K562 (cell line): ENCODE data around the gene GPATCH2L.

Experiments
- CBX2 ChIP-seq: fragments of 200-600 bp; sonication (generic); IDR thresholded peaks from one replicate; pipeline ENCODE4 v1.6.1; 2012; ENCODE audit warnings: mild to moderate bottlenecking, low read length, inconsistent platforms; ENCODE audit not compliant: insufficient read depth, poor library complexity, severe bottlenecking
- CHAMP1 ChIP-seq: fragments of 450-650 bp; IDR thresholded peaks from 2 replicates; pipeline ENCODE4 v1.6.1; 2016; ENCODE audit warnings: mild to moderate bottlenecking
- CTCF ChIP-seq, 3 experiments: IDR thresholded peaks in 2 of 3; conservative IDR thresholded peaks in 1 of 3; 2 replicates each; pipeline ENCODE4 v1.5.1; 2011 to 2012; ENCODE audit warnings: low read length in 3 of 3, mild to moderate bottlenecking in 3 of 3, control low read depth in 2 of 3, improper control_type of control experiment in 1 of 3, inconsistent platforms in 1 of 3, low read depth in 1 of 3, mixed read lengths in 1 of 3, moderate library complexity in 1 of 3; ENCODE audit not compliant: insufficient read depth in 2 of 3
- ELF4 ChIP-seq: fragments of 450-650 bp; formaldehyde crosslinking; IDR thresholded peaks from 2 replicates; pipeline ENCODE4 v1.4.0; 2022; ENCODE audit warnings: missing genetic modification characterization
- ELK3 ChIP-seq: fragments of 450-650 bp; formaldehyde crosslinking; IDR thresholded peaks from 2 replicates; pipeline ENCODE4 v1.4.0; 2020; ENCODE audit warnings: mild to moderate bottlenecking
- FOXK1 ChIP-seq: sonication (generic); formaldehyde crosslinking; IDR thresholded peaks from 2 replicates; pipeline ENCODE4 v1.8.0; 2022; ENCODE audit warnings: missing genetic modification reagents, mild to moderate bottlenecking, borderline replicate concordance
- HSF4 ChIP-seq: fragments of 250-450 bp; sonication (Bioruptor Pico); IDR thresholded peaks from 2 replicates; pipeline ENCODE4 v2.1.2; 2022; ENCODE audit warnings: mild to moderate bottlenecking, moderate library complexity, borderline replicate concordance
- NFIX ChIP-seq: fragments of 250-450 bp; sonication (Bioruptor Pico); IDR thresholded peaks from 2 replicates; pipeline ENCODE4 v1.4.0; 2020; ENCODE audit warnings: low read depth, mild to moderate bottlenecking, moderate library complexity
- NONO ChIP-seq, 2 experiments: fragments of 200-400 bp in 1 of 2; fragments of 450-650 bp in 1 of 2; formaldehyde crosslinking in 1 of 2; IDR thresholded peaks; 2 replicates each; pipeline ENCODE4 v1.6.1; 2017; ENCODE audit warnings: low read depth in 2 of 2, mild to moderate bottlenecking in 2 of 2, moderate library complexity in 2 of 2, low read length in 1 of 2
- RBBP5 ChIP-seq: fragments of 200-600 bp; sonication (generic); IDR thresholded peaks from 2 replicates; pipeline ENCODE4 v1.6.1; 2012; ENCODE audit warnings: borderline replicate concordance, mild to moderate bottlenecking, low read length, control low read depth, inconsistent platforms; ENCODE audit not compliant: insufficient read depth, poor library complexity, severe bottlenecking
- ZBTB11 ChIP-seq, 3 experiments: fragments of 200-800 bp in 1 of 3; fragments of 250-450 bp in 1 of 3; fragments of 450-650 bp in 1 of 3; sonication (Bioruptor Pico) in 1 of 3; sonication (Bioruptor generic) in 1 of 3; formaldehyde crosslinking in 1 of 3; IDR thresholded peaks; 2 replicates each; pipeline versions ENCODE4 v1.6.1 to v1.8.0; 2016 to 2022; ENCODE audit warnings: mild to moderate bottlenecking in 2 of 3, missing genetic modification characterization in 2 of 3, missing compliant biosample characterization in 1 of 3, moderate library complexity in 1 of 3

GRCh38 chr14:76228138-76228537 is 76.4 kb downstream of the GPATCH2L start:
- TF ChIP-seq CTCF (IDR thresholded peaks at IDR 0.05 in 2 of 3, conservative IDR thresholded peaks at IDR 0.05 in 1 of 3; ENCODE audit: insufficient read depth in 2 of 3, low read depth in 1 of 3, low read length in 3 of 3) = no peak
- no peak for TF ChIP-seq HSF4 (CRISPR knock-in tag)
- TF ChIP-seq CHAMP1 = no peak
- TF ChIP-seq NFIX = no peak
- no peak for TF ChIP-seq ELK3 (CRISPR knock-in tag)
- TF ChIP-seq RBBP5 = no peak
- TF ChIP-seq ZBTB11 (CRISPR knock-in tag; IDR thresholded peaks at IDR 0.05) = no peak
- no peak for TF ChIP-seq ELF4 (CRISPR knock-in tag)
- TF ChIP-seq CBX2 = no peak
- TF ChIP-seq NONO (IDR thresholded peaks at IDR 0.05; ENCODE audit: low read depth in 2 of 2, low read length in 1 of 2) = no peak
- TF ChIP-seq FOXK1 (CRISPR knock-in tag) = no peak
